GM18508 (cell line): ENCODE results near the gene P2RY4.
"Not testable (repeated sequence)": the region's sequence is repeated elsewhere in the genome, so short reads cannot be mapped to it uniquely, and the experiment has no call there.

ENCODE experiments used
- ATAC-seq: cut with Tn5 transposase; IDR thresholded peaks from one replicate; pipeline ENCODE4 v1.9.1; 2021; ENCODE audit warnings: moderate number of reproducible peaks; ENCODE audit not compliant: insufficient read depth, unreplicated experiment

P2RY4 gene

GRCh38 chrX:70247252-70247651 lies 12.8 kb downstream of the P2RY4 start:
- no peak for ATAC-seq

DNA sequence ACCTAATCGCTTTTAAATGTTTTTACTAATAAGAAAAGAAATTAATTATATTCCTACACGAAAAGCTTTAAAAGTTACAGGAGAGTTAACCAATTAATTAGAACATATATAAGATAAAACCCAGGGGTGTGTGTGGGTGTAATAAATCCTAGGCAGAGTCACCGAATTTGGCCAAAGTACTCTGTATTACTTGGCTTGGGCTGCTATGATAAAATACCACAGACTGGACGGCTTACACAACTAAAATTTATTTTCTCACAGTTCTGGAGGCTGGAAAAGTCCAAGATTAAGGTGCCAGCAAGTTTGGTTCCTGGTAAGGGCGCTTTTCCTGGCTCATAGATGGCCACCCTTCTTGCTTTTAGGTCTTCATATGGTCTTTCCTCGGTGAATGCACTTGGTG lies 15.1 kb downstream of the P2RY4 start:
- no peak for ATAC-seq

GRCh38 chrX:70243601-70244000 lies 16.4 kb downstream of the P2RY4 start:
- ATAC-seq: not testable (repeated sequence)

DNA sequence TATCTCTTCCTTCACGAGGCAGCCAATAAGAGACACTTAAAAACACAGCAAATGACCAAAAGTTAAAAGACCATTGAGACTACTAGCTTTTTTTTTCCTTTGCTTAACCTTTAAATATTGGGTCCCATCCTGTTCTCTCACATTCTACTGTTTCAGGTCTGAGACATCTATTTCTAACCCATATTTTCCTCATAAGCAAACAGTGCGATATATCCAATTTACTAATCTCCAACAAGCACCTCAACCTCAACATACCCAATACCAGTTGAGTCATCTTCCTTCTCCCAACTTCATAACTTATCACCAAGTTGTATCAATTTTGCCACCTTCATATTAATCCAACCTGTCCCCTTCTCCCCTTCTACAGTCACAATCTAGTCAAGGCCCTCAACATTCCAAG lies 18.5 kb downstream of the P2RY4 start:
- ATAC-seq: no peak

- no peak for ATAC-seq
Observed at GRCh38 chrX:70240751-70241150, 19.3 kb downstream of the P2RY4 start.

DNA sequence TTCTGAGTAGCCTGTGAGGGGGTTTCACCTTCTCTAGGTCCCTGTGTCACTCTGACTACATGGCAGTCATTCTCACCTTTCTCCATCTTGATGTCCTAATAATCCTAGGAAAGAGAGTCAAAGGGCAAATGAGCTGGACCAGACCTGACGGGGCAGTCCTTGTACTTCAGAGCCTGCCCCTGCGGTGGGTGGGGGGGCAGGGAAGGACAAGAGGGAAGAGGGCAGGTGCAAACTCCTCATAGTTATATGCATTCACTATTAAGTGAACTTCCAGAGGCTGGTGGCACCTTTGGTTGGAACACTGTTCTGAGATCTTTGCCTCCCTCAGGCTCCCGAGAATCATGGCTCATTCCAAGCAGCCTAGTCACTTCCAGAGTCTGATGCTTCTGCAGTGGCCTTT lies 25.6 kb downstream of the P2RY4 start, which contains the start of gene AWAT1:
TSS of gene AWAT1 (plus strand) at position 301 of the 400 bp plus-strand sequence. CDS start at position 342, 41 bp downstream.
- no peak for ATAC-seq

DNA sequence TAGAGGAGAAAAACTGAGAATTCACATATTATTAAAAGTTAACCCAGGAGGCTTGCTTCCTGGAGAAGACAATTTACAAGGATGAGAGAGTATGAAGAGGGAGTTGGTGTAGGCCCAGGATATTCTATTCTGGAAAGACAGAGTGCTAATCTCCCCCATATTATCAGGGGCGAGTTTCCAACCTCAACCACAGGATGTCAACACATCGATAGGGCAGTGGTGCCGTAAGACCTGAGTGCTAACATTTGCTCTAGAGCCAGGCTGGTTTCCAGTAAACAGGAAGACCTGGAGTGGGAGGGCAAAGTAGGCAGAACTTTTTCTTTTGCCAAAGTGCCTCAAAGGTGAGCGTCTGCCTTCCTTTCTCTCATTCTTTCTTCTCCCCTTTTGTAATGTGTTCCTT lies 28.3 kb downstream of the P2RY4 start:
- no peak for ATAC-seq

DNA sequence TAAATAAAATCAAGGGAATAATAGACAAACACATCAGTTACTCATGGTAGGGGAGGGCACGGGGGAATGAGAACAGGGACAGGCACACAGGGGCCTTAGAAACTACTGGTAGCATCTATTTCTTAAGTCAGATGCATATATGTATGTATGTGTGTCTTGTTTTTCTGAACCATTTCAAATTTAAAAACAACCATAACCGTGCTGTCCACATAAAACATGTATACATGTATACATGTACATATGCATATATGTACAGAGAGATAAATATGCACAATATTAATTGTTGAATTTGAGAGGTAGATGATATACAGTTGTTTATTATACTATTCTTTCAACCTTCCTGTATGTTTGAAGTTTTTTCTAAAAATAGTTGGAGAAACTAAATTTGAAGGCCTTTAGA lies 33.3 kb downstream of the P2RY4 start:
- no peak for ATAC-seq

- no peak for ATAC-seq
Observed at GRCh38 chrX:70226048-70226447, 34.0 kb downstream of the P2RY4 start.

DNA sequence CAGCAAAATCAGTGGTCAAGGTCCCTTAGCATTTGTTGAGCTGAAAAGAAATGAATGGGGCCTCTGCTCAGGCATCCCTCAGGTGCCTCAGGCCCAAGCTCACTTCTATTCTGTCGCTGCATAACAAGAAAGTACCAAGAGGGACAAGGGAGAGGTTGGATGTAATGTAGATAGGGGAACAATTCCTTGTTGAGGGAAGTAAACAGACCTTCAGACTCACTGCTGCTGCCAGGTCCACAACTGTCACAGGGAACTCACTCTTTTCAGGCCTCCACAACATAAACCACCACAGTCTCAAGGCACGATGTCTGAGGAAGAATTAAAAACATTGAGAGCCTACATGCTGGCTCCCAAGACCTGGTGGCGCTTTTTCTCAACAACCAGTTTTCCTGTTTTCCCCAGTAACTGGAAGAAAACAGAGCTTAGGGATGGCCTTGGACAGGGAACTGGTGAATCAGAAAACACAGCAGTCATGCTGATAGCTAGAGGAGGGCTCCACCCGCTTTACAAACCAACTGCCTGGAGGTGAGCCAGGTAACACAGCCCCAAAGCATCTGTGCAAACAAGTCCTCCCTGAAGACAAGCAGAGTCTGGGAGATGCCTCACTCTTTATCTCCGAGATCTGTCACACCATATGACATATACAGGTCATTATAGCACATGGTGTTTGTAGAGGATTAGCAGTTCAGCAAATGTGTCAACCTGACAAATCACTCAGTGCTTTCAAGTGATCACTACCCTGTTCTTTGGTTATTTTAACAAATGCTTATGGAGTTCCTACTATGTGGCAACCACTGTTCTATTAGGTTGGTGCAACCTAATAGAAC lies 39.9 kb downstream of the P2RY4 start:
- no peak for ATAC-seq

- not testable (repeated sequence) for ATAC-seq
Observed at GRCh38 chrX:70209570-70209969, 50.4 kb downstream of the P2RY4 start.

DNA sequence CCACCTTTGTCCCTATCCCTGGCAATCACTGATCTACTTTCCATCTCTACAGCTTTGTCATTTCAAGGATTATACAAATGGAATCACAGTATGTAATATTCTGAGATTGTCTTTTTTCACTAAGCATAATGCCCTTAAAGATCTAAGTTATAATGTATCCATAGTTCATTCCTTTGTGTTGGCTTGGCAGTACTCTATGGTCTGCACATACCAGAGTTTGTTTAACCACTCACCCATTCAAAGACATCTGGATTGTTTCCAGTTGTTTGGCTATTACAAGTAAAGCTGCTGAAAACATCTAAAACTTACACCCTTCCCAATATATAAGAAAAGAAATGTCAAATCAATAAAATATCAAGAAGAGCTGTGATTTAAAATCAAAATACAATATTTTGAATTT lies 51.5 kb downstream of the P2RY4 start:
- no peak for ATAC-seq
